Subcutaneous adipose tissue (tissue), 4 donors: ENCODE results near the gene NAGA. TPM values are rescaled to one million over a fixed set of nuclear protein-coding genes. Genes with fewer than 3 reads are reported as not detected.

ENCODE experiments used
- total RNA-seq, 4 donors: library from RNA; depleted of rRNA; stranded (reverse); fragments of >200 nt; gene quantifications; one replicate each; pipeline ENCODE4 v1.1.0, GENCODE V29; 2016
- TF ChIP-seq, protein P1 (sequence below): fragments of 450-650 bp; IDR thresholded peaks from one replicate; pipeline ENCODE4 v1.5.1; 2016; ENCODE audit warnings: low read depth, mild to moderate bottlenecking, control low read depth, antibody characterized with exemption, moderate library complexity

Gene NAGA
- total RNA-seq, 4 donors from 2014 or later, result 16.2 to 56.1 (median 31.1) TPM

DNA sequence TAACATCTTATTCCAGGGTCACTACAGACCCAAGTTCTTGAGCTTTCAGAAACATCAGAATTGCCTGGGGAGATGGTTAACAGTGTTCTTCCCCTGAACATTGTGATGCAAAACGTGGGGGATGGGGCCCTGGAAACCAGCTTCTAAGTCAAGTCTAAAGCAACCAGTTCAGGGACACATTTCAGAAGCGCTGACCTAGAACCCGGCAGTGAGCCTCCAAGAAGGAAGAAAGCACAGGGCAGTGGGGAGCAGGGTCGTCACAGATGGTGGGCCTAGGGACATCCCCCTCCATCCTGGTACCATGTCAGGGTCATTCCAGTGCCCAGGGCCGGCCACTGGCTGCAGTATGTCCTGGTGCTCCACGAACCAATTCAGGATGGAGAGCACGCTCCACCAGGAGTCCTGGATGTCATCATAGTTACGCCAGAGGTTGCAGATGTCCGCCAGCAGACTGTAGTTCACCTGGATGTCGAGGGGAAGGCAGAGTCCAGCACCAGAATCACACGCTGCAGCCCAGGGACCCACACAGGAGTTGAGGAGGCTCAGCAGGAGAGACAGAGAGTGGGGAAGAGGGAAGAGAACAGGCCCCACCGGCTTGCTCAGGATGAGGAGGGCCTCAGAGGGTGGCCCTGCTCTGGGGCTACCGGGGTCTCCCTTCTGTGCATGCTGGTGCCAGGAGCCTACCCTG is 5.0 kb downstream of the NAGA start:
- TF ChIP-seq, protein P1, sequence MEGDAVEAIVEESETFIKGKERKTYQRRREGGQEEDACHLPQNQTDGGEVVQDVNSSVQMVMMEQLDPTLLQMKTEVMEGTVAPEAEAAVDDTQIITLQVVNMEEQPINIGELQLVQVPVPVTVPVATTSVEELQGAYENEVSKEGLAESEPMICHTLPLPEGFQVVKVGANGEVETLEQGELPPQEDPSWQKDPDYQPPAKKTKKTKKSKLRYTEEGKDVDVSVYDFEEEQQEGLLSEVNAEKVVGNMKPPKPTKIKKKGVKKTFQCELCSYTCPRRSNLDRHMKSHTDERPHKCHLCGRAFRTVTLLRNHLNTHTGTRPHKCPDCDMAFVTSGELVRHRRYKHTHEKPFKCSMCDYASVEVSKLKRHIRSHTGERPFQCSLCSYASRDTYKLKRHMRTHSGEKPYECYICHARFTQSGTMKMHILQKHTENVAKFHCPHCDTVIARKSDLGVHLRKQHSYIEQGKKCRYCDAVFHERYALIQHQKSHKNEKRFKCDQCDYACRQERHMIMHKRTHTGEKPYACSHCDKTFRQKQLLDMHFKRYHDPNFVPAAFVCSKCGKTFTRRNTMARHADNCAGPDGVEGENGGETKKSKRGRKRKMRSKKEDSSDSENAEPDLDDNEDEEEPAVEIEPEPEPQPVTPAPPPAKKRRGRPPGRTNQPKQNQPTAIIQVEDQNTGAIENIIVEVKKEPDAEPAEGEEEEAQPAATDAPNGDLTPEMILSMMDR, result no peak

DNA sequence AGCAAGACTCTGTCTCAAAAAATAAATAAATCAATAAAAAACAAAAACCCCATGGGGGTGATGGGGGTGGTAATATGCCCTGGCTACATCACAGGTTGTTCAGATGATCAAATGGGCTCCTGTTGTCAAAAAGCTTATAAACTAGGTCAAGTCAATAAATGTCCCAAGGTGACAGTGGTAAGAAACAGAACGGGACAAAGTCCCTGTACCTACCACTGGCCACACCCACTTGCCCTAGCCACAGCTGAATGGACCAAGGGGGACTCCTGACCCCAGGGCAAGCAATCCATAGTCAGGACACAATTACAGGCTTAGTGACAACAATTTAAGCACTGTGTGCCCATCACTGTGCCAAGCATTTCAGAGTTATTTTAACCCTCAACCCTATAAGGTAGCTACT is 6.0 kb downstream of the NAGA start:
- TF ChIP-seq, protein P1, result no peak

DNA sequence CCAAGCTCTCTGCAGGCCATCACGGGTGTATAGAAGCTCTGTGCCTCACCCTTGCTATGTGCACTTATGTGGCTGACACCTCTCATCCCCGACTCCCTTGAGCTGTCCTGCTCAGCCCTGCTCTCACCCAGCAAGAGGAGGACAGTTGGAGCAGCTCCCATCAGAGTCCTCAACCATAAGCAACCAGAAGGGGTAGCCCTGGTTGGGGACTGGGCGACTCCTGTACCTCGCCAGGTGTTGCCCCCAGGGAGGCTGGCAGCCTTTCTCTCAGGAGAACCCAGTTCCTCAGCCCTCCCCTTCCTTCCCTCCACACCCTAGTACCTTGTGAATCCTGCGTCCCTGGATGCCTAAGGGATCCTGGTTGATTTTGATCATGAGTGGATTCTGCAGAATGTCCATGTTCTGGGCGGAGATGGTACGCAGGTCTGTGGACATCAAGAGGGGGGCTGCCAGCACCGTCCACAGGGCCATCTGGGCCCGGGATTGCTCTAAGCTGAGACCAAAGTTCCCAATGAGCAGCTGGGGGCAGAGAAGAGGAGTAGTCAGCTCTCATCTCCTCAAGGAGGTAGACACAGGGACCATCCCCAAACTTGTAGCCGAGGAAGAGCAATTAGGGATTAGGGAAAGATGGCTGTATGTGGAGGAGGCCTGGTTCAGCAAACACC is 8.0 kb downstream of the NAGA start:
- TF ChIP-seq, protein P1, result no peak

DNA sequence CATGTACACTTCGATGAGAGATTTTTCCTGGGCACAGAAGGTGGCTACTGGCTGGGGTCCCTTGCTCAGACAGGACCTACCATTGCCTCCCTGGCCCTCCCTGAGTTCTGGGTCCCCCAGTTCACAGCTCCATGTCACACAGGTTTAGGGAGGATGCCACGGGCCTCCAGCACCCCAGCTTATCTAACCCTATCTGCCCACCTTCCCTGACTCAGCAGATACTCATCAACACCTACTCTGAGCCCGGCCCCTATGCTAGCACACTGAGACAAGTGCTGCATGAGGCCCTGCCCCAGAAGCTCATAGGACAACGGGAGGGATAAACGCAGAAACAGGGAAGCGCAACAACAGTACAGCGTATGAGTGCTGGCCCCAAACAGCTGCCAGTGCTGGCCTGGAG is 9.6 kb downstream of the NAGA start:
- TF ChIP-seq, protein P1, result no peak

DNA sequence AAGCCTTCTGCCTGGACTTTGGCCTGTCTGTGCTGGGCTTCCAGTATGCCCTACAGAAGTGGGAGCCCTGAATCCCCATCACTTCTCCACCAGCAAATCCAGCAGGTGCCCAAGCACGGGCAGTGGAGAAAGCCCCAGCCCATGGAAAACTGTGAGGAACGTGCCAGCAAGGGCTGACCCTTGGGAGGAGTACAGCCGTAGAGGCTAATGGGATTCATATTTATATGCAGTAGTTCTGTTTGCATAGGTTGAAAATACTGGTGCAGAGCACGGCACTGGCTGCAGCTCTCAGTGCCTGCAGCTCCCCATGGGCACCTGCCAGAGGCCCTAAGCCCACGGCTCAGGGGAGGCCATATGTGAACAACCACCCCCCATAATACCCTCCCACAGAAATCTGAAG is 10.1 kb downstream of the NAGA start:
- TF ChIP-seq, protein P1, result no peak

DNA sequence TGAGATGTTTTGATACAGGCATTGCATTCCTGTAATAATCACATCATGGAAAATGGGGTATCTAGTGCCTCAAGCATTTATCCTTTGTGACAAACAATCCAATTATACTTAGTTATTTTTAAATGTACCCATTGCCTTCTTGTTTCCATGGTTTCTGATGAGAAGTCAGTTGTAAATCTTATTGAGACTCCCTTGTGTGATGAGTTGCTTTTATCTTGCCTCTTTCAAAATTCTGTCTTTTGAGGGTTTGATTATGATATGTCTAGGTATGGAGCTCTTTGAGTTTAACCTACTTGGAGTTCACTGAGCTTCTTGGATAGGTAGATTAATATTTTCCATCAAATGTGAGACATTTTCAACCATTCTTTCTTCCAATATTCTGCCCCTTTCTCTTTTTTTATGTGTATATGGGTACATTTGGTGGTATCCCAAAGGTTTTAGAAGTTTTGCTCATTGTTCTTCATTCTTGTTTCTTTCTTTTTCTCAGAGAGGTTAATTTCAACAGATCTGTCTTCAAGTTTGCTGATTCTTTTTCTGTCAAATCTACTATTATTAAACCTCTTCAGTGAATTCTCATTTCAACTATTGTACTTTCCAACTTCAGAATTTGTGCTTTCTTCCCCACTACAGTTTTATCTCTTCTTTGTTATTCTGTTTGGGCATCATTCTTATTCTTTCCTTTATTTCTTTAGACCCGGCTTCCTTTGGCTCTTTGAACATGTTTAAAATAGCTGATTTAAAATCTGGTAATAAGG is 13.7 kb downstream of the NAGA start:
- TF ChIP-seq, protein P1, result no peak

DNA sequence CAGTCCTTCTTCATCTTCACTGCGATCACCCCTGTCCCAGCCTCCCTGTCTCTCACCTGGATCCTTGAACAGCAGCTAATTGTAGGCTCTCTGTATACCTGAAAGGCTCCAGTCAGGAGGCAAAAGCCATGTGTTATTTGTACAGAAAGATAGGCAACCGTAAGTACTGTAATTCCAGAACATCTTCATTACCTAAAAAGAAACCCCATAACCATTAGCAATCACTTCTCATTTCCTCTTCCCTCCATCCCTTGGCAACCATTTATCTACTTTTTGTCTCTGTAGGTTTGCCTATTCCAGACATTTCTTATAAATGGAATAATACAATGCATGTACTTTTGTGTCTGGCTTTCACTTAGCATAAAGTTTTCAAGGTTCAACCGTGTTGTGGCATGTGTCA is 17.8 kb downstream of the NAGA start:
- TF ChIP-seq, protein P1, result no peak
